ENCODE measurements around the gene HOXB7. TPM values are rescaled to one million over a fixed set of nuclear protein-coding genes. Genes with fewer than 3 reads are reported as not detected.
A peak's percentile ranks its signal among the peaks of the same experiment; 100 is the strongest.

HOXB7 gene
- total and polyA plus RNA-seq, 2 of the 13 experiments (the other 11 are each of a cell fraction or from before 2014, with no cell fraction given) = 0.04 TPM; not detected in 1

DNA sequence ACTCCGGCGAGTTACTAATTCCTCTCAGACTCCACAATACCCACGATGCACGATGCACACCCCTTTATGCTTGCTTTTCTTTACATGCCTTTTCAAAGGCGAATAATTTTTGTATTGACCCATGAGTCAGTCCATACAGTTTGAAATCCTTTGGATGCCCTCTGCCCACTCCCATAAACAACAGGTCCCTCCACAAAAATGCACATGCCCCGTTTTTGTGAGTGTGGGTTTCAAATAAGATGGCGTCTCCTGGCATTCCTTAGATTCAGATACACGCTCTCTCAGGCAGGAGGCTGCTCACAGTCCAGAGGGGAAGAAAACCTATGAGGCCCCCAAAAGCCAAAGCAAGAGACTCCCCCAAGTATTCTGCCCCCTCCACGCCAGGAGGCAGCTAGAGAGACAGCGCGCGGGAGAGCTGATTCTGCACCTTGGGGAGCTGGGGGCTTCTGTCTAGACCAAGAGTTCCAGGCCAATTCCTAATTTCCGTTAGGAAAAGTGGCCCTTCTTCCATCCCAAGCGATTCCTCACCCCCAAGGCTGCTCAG, 34.9 kb upstream of the HOXB7 start:
- Histone ChIP-seq H3K4me3 (replicated peaks in 1 of 3; ENCODE audit: insufficient read depth in 1 of 3, low read depth in 2 of 3, low read length in 3 of 3) (no peak overlapping the region), H3K4me1 (ENCODE audit: insufficient read depth, low read length) (no peaks in the 10 kb centered on the region), H3K27ac (ENCODE audit: extremely low read length, insufficient read depth, low read length) (no peak overlapping the region), H3K79me2 (ENCODE audit: insufficient read depth, low read length) (no peaks in the 10 kb centered on the region), H3K27me3 (ENCODE audit: control insufficient read depth in 1 of 2, insufficient read depth in 2 of 2, low read length in 2 of 2) (peaks cover 20 to 80% of the 10 kb centered on the region in 2 experiments), H2AFZ (ENCODE audit: low read length) (no peak overlapping the region), H3K9ac (ENCODE audit: insufficient read depth, low read depth, low read length) (no peak overlapping the region), H3K4me2 (ENCODE audit: low read depth, low read length) (no peak overlapping the region), H3K9me3 (ENCODE audit: low read length) (no peaks in the 10 kb centered on the region), H4K20me1 (ENCODE audit: insufficient read depth, low read length) (no peaks in the 10 kb centered on the region; the same call in 1 of the 2 replicates), H3K36me3 (replicated peaks in 1 of 2; ENCODE audit: control insufficient read depth in 1 of 2, insufficient read depth in 2 of 2, low read length in 2 of 2) (no peaks in the 10 kb centered on the region)
- ATAC-seq (no peak), DNase-seq (ENCODE audit: low spot score) (no peak), FAIRE-seq (no peak)
- intact Hi-C loops (cut with micrococcal nuclease; ENCODE audit: unreplicated experiment) = no loop called here
- TF ChIP-seq EZH2 (conservative IDR thresholded peaks at IDR 0.05; ENCODE audit: low read depth, low read length) = 0 out of 2 replicates have a peak, but pooled peaks have one; percentile 44
- TF ChIP-seq, protein P1, sequence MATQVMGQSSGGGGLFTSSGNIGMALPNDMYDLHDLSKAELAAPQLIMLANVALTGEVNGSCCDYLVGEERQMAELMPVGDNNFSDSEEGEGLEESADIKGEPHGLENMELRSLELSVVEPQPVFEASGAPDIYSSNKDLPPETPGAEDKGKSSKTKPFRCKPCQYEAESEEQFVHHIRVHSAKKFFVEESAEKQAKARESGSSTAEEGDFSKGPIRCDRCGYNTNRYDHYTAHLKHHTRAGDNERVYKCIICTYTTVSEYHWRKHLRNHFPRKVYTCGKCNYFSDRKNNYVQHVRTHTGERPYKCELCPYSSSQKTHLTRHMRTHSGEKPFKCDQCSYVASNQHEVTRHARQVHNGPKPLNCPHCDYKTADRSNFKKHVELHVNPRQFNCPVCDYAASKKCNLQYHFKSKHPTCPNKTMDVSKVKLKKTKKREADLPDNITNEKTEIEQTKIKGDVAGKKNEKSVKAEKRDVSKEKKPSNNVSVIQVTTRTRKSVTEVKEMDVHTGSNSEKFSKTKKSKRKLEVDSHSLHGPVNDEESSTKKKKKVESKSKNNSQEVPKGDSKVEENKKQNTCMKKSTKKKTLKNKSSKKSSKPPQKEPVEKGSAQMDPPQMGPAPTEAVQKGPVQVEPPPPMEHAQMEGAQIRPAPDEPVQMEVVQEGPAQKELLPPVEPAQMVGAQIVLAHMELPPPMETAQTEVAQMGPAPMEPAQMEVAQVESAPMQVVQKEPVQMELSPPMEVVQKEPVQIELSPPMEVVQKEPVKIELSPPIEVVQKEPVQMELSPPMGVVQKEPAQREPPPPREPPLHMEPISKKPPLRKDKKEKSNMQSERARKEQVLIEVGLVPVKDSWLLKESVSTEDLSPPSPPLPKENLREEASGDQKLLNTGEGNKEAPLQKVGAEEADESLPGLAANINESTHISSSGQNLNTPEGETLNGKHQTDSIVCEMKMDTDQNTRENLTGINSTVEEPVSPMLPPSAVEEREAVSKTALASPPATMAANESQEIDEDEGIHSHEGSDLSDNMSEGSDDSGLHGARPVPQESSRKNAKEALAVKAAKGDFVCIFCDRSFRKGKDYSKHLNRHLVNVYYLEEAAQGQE (IDR thresholded peaks at IDR 0.05; ENCODE audit: borderline replicate concordance in 1 of 2, low read depth in 1 of 2, low read length in 2 of 2) = no peak
- 31% methylated on average over 13 of the region's 14 CpGs for WGBS (ENCODE audit: low lambda C conversion rate)
- in situ Hi-C loops (cut with HindIII; ENCODE audit: extremely low pct_ligation_motif_present, low pct_unique_long_range_greater_than_20kb) = no loop called here
- ChIA-PET POLR2A (no interaction called here), CTCF (ENCODE audit: low intra/inter-chr PET ratio, low total read pairs) (no interaction called here)
- no TSS peak for BruUV-seq (replicated peaks)

DNA sequence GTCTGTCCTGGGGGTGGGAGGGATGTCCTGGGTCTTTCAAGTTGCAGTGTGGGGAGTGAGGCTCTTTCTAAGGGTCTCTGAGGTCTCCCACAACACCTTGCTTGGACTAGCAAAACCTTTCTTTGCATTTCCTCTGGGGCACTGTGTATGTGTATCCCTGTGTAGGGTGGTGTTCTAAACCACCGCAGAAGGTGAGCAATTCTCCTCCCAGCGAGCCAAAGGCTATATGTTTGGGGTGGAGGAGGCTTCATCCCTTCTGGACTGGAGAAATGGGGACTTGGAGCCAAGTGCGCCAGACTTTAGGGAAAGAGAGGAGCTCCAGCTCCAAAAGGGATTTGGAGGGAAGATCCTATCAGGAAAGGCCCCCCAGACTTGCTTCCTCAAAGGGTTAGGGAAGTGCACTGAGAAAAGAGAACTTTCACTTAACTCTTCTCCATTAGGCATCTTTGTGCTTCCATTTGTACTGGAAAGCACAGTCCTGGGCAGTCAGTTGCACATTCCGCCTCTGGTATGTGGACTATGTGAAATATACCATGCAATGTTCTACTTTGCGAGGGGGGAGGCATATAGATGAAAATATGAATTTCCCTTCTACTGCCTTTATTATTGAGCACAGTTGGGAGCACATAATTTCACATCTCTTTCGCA, 34.2 kb upstream of the HOXB7 start:
- ChIA-PET CTCF (ENCODE audit: low intra/inter-chr PET ratio, low total read pairs) (no interaction called here), POLR2A (no interaction called here)
- ATAC-seq = no peak
- H3K79me2 ChIP-seq (ENCODE audit: insufficient read depth, low read length) = no peaks in the 10 kb centered on the region
- 6% methylated on average over 6 of the region's 6 CpGs for WGBS (ENCODE audit: low lambda C conversion rate)
- TF ChIP-seq ZNF709 (CRISPR knock-in tag; IDR thresholded peaks at IDR 0.05) = no peak
- no peak for TF ChIP-seq RORA (CRISPR knock-in tag; IDR thresholded peaks at IDR 0.05)
- TF ChIP-seq CHCHD3 (CRISPR knock-in tag; IDR thresholded peaks at IDR 0.05) = no peak
- no peak for TF ChIP-seq BCL6 (CRISPR knock-in tag; IDR thresholded peaks at IDR 0.05)
- no peak for TF ChIP-seq XBP1 (CRISPR knock-in tag; IDR thresholded peaks at IDR 0.05)
- no peak for TF ChIP-seq ZNF292 (CRISPR knock-in tag; IDR thresholded peaks at IDR 0.05; ENCODE audit: borderline replicate concordance, low read depth)
- TF ChIP-seq, protein P2, sequence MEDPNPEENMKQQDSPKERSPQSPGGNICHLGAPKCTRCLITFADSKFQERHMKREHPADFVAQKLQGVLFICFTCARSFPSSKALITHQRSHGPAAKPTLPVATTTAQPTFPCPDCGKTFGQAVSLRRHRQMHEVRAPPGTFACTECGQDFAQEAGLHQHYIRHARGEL (CRISPR knock-in tag; IDR thresholded peaks at IDR 0.05) = no peak
- H3K9ac ChIP-seq (ENCODE audit: insufficient read depth, low read depth, low read length) = no peak overlapping the region
- no TSS peak for BruUV-seq (replicated peaks)
- H3K4me3 ChIP-seq (replicated peaks in 1 of 3; ENCODE audit: insufficient read depth in 1 of 3, low read depth in 2 of 3, low read length in 3 of 3) = no peak overlapping the region
- H3K27ac ChIP-seq (ENCODE audit: extremely low read length, insufficient read depth, low read length) = no peak overlapping the region
- DNase-seq (ENCODE audit: low spot score) = no peak
- H3K36me3 ChIP-seq (replicated peaks in 1 of 2; ENCODE audit: control insufficient read depth in 1 of 2, insufficient read depth in 2 of 2, low read length in 2 of 2) = no peaks in the 10 kb centered on the region
- no peak overlapping the region for H2AFZ ChIP-seq (ENCODE audit: low read length)
- no peaks in the 10 kb centered on the region for H3K9me3 ChIP-seq (ENCODE audit: low read length)
- H3K4me2 ChIP-seq (ENCODE audit: low read depth, low read length) = no peak overlapping the region
- H3K4me1 ChIP-seq (ENCODE audit: insufficient read depth, low read length) = no peaks in the 10 kb centered on the region
- in situ Hi-C loops (cut with HindIII; ENCODE audit: extremely low pct_ligation_motif_present, low pct_unique_long_range_greater_than_20kb) (no loop called here), intact Hi-C loops (cut with micrococcal nuclease; ENCODE audit: unreplicated experiment) (no loop called here)
- FAIRE-seq = no peak
- H3K27me3 ChIP-seq (ENCODE audit: control insufficient read depth in 1 of 2, insufficient read depth in 2 of 2, low read length in 2 of 2) = peaks cover 25 to 87% of the 10 kb centered on the region in 2 experiments
- no peaks in the 10 kb centered on the region; the same call in 1 of the 2 replicates for H4K20me1 ChIP-seq (ENCODE audit: insufficient read depth, low read length)

Data from HepG2 (cell line).